ENCODE results near the gene SRSF7. TPM values are rescaled to one million over a fixed set of nuclear protein-coding genes. Genes with fewer than 3 reads are reported as not detected.

Gene SRSF7
- total and polyA plus RNA-seq, 3 donors from 2014 or later: 104 to 169 (median 114) TPM

GRCh38 chr2:38697116-38697840, 53.9 kb downstream of the SRSF7 start:
- H3K27ac ChIP-seq: no peak overlapping the region
- peak; percentile 56 for DNase-seq

More at GRCh38 chr2:38697116-38697840, 53.9 kb downstream of the SRSF7 start:
- WGBS, 2 donors: 60 to 74% methylated on average over 8 of the region's 8 CpGs
- Histone ChIP-seq H3K27me3 (no peaks in the 10 kb centered on the region), H3K4me1 (peaks cover 12% of the 10 kb centered on the region), H3K36me3 (ENCODE audit: low read depth, missing control alignments) (no peaks in the 10 kb centered on the region), H3K4me3 (no peak overlapping the region), H3K9me3 (no peaks in the 10 kb centered on the region)
- TF ChIP-seq POLR2A (IDR thresholded peaks at IDR 0.05): no peak
- intact Hi-C loops (cut with DNase I; ENCODE audit: low total_unique reads): no loop called here

Other genes with a start within 250 kb of the SRSF7 start
- 10 to 100 TPM; 82.0 to 85.1 TPM for gene HNRNPLL, start 148.4 kb downstream of the SRSF7 start, total RNA-seq
- gene HNRNPLL, start 148.4 kb downstream of the SRSF7 start, polyA plus RNA-seq (ENCODE audit: insufficient read depth, low read depth, low replicate concordance): 107 TPM
- gene GALM, start 85.2 kb downstream of the SRSF7 start, total RNA-seq: 1 to 10 TPM; 8.5 to 9.1 TPM
- gene GALM, start 85.2 kb downstream of the SRSF7 start, polyA plus RNA-seq (ENCODE audit: insufficient read depth, low read depth, low replicate concordance): 11.8 TPM
- 10 to 100 TPM; 11.6 to 16.4 TPM for gene GEMIN6, start 26.8 kb upstream of the SRSF7 start, total RNA-seq
- gene GEMIN6, start 26.8 kb upstream of the SRSF7 start, polyA plus RNA-seq (ENCODE audit: insufficient read depth, low read depth, low replicate concordance): 43.0 TPM
- 10 to 100 TPM; 36.8 to 74.2 TPM for gene DHX57, start 124.6 kb upstream of the SRSF7 start, total RNA-seq
- 63.7 TPM for gene DHX57, start 124.6 kb upstream of the SRSF7 start, polyA plus RNA-seq (ENCODE audit: insufficient read depth, low read depth, low replicate concordance)
- 100 to 1,000 TPM in 1 of 2 donors, 10 to 100 TPM in 1; 50.5 to 123 TPM for gene MORN2, start 124.6 kb upstream of the SRSF7 start, total RNA-seq
- gene MORN2, start 124.6 kb upstream of the SRSF7 start, polyA plus RNA-seq (ENCODE audit: insufficient read depth, low read depth, low replicate concordance): 279 TPM
- gene ARHGEF33, start 138.5 kb upstream of the SRSF7 start, total RNA-seq: 1 to 10 TPM; 5.9 to 6.2 TPM
- gene ARHGEF33, start 138.5 kb upstream of the SRSF7 start, polyA plus RNA-seq (ENCODE audit: insufficient read depth, low read depth, low replicate concordance): 16.7 TPM